Inflammatory macrophage (primary cell): ENCODE data around the gene MTRFR.
"Not testable (repeated sequence)": the region's sequence is repeated elsewhere in the genome, so short reads cannot be mapped to it uniquely, and the experiment has no call there.

Experiments
- DNase-seq, 2 donors: peaks; one replicate each; pipeline ENCODE4 v3.0.0-alpha.2; 2020 to 2022

MTRFR gene

DNA sequence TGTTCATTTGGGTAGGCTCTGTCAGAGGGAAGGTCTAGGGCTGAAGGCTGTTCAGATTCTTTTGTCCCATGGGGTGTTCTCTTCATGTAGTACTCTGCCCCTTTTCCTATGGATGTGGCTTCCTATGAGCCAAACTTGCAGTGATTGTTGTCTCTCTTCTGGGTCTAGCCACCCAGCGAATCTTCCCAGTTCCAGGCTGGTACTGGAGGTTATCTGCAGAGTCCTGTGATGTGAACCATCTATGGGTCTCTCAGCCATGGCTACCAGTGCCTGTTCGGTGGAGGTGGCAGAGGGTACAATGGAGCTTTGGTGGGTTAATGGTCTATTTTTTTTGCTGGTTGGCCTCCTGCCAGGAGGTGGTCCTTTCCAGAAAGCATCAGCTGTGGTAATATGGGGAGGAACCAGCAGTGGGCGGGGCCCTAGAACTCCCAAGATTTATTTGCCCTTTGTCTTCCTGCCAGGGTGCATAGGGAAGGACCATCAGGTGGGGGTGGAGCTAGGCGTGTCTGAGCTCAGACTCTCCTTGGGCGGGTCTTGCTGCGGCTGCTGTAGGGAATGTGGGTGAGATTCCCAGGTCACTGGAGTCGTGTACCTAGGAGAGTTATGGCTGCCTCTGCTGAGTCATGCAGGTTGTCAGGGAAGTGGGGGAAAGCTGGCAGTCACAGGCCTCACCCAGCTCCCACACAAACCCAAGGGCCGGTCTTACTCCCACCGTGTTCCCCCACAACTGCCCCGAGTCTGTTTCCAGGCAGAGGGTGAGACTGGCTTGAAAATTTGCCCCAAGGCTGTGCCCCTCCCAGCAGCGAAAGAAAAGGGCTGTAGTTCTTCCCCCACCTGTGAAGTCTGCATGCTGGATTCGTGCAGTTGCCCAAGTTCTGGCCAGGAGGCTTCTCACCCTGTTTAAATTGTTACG lies 17.5 kb downstream of the MTRFR start:
- DNase-seq = peak in 1 of 2 donors; percentile 30

DNA sequence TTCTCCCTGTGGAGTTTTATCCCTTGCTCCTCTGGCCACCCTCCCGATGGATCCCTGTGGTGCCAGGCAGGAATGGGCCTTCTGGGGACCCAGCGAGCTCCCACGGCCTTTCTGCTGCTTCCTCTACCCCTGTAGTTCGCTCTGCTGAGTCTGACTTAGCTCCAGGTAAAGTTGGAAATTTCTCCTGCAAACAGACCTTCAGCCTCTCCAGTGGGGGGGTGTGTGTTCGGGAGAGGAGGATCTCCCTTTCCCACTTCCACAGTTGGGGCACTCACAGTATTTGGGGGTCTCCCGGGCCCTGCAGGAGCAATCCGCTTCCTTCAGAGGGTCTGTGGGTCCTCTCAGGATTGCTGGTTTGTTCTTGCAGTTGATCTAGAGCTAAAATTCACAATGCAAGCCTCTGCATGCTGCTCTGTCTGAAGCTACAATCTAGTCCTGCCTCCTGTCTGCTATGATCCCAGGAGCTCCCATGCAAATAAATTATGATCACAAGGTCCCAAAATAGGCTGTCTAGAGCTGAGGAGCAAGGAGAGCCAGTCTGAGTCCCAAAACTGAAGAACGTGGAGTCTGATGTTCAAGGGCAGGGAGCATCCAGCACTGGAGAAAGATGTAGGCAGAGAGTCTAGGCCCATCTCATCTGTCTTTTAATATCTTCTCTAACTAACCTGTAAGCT lies 18.3 kb downstream of the MTRFR start:
- no peak for DNase-seq

- DNase-seq = not testable (repeated sequence)
These were observed 19.1 kb downstream of the MTRFR start for GRCh38 chr12:123252365-123252764.

DNA sequence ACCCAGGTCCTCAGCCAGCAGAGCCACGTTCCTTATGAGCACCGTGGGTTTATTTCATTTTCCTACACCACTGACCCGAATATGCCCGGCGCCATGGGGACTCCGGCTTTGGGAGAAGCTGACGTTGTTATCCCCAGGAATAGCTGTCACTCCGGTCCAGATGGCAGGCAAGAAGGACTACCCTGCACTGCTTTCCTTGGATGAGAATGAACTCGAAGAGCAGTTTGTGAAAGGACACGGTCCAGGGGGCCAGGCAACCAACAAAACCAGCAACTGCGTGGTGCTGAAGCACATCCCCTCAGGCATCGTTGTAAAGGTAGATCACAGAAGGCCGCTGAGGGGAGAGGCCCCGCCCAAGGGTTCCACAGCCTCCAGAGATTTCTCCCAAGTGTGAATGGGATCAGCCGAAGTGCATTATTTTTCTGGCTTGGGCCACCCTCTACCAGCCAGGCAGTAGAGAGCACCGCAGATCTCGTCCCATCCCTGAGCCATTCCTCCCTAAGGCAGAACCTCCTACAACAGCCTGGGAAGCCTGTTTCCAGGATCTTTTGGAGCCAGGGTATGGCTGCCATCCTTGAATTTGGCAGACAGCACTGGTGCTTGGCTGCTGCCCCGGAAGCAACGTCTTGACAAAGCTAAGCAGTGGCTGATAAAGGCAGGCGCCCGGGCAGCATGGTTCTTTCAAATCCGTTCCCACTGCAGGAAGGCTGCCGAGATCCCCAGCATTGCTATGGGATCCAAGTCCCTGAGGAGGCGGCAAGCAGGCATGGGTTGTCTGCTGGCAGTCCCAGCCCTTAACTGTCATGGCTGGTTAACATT lies 20.6 kb downstream of the MTRFR start:
- DNase-seq = no peak

DNA sequence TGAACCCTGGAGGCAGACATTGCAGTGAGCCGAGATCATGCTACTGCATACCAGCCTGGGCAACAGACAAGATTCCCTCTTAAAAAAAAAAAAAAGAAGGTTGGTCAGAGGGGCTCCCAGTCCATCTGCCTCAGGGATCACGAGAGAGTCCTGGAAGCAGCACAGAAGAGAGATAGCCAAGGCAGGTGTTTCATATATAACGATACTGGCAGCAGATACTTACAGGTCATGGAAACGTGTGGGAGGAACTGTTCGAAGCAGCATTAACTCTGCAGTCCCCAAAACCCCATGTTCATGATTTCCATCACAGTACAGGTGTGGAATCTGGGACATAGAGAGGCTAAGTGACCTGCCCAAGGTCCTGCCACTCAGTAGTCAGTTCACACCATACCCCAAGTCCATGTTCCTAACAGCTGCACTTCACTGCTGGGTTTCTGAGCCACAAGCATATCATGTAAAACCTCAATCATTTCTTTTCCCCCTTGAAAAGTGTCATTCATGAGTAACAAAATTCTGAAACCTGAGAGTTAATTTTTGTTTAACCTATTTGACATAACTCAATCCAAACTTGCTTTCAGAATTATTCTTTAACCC lies 21.7 kb downstream of the MTRFR start:
- no peak for DNase-seq

DNA sequence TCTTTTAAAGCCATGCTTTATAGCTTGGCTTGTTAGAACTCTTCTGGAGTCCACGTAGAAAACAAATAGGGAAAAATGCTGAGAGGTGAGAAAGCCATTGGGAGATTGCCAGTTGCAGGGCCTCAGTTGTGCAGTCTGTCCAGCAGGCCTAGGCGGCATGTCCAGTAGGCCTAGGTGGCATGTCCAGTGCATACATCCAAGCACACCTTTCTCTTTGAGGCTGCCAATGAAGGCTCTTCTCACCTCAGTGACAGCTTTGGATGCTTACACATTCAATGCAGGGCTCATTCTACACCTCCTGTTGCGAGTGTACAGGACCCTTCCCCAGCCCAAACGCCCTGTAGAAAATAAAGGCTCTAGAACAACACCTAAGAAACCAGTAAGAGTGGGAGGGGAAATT lies 25.4 kb downstream of the MTRFR start:
- DNase-seq = no peak

DNA sequence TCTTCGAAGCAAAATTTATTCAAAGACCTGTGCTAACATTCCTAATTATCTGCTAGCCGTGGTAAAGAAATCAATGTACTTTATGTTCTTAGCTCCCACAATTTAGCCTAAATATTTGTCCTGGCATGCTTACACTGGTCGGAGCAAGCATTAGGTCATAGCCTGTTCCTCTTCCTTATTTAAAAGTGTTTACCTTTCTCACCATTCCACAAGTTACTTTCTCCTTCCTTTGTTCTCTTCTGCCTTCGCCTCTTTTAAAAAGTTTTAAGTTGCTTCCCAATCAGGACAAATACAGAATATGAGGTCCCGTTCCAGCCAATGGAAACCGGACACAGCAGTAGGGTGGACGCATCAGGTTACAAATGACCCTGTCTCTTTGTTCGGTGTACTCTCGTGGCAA lies 26.8 kb downstream of the MTRFR start:
- no peak for DNase-seq

GRCh38 chr12:123261196-123261595 lies 28.0 kb downstream of the MTRFR start:
- DNase-seq = no peak

DNA sequence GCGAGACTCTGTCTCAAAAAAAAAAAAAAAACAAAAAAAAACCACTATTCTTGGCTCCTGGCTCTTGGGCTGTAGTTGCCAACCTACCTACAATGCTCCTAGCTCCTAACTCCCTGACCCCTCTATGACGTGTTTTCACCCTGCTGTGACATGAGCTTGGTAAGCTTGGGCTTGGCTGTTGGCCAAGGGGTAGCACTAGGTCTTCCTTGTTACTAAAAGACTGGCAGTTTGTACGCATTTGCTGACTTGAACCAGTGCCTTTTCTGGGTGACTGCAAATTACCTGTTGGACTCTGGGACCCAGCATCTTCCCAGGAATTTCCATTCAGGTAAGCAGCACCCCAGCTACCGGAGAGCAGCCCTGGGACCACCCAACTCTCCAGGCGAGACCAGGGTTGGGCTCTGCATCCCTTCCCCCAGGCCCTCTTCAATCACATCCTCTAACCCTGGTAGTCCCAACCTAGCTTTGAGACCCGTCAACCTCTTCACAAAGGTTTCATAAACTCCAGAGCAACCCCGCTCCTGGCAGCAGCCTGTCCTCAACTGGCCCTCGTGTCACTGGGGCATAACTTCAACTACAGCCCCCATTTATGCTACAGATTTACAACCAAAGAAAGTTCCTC lies 30.1 kb downstream of the MTRFR start:
- no peak for DNase-seq

- DNase-seq = no peak
These were observed 31.4 kb downstream of the MTRFR start for GRCh38 chr12:123264642-123265041.

DNA sequence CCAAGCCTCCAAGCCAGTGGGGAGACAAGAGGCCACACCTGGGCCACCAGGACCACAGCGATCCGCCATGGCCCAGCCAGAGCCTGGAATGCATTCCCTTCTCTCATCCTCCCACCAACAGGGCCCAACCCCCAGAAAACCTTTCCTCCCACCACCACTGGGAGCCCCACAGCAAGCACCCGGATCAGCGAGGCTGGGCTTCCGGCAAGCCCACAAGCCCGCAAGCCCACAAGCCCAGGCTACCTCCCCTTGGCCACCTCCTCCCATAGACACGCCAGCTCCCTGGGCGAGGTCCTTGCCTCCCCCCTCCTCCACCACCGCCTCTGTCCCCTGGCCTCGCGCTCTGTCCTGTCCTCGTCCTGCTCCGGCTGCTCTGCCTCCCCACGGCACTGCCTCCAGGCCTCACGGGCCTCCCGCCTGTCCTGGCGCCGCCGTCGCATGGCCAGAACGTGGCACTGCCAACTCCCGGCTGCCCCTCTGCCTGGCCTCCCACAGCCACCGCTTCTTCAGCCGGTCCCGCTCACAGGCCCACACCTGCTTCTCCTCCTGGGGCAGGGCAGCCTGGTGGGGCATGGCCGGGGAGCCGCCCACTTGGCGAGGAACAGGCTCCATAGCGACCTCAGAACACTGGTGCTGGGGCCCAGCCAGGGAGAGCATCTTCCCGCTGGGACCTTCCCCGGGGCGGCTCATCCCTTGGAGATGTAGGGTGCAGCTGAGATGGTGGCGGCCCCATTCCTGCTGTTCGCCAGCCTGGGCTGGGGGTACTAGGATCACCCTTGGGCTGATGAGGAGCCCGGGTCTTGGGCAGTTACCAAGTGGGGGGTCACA lies 32.8 kb downstream of the MTRFR start:
- no peak for DNase-seq

GRCh38 chr12:123266679-123267277 lies 33.5 kb downstream of the MTRFR start:
- no peak for DNase-seq

GRCh38 chr12:123267335-123267920 lies 34.2 kb downstream of the MTRFR start:
- DNase-seq = no peak

- DNase-seq = peak; percentile 40 to 61
These were observed 35.0 kb downstream of the MTRFR start for GRCh38 chr12:123267991-123268843.

GRCh38 chr12:123268850-123269249 lies 35.6 kb downstream of the MTRFR start:
- no peak for DNase-seq

DNA sequence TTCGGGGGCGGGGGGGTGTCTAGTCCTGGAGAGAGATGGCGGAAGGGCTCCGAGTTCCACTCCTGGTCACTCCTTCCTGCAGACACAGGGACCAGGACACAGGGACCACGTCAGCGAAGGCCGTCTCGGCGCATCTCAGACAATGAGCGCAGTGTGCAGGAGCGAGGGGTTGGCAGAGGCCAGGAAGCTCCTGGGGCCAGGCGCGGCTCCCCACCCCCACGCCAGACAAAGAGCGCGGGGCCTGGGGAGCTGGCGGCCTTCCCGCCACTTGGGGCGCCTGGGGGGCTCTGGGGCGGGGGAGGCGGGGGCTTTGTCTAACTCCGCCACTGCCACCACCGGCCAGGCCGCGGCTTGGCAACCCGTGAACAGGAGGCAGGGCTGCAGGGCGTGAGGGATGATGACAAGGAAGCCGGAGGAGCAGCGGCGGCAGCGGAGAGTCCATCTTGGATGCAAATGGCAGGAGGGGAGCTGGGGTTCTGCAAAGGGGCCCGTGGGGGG lies 36.2 kb downstream of the MTRFR start:
- DNase-seq = peak; percentile 30 to 41

- no peak for DNase-seq
These were observed 36.6 kb downstream of the MTRFR start for GRCh38 chr12:123269896-123270213.

GRCh38 chr12:123270214-123271000 lies 37.2 kb downstream of the MTRFR start:
- DNase-seq = peak; percentile 30 to 59
